Liver (tissue), 9 donors: ENCODE results near the gene NAE1. TPM values are rescaled to one million over a fixed set of nuclear protein-coding genes. Genes with fewer than 3 reads are reported as not detected.

ENCODE experiments used
- DNase-seq: peaks from one replicate; pipeline ENCODE4 v3.0.0-alpha.2; 2017; ENCODE audit warnings: low spot score
- H3K27ac ChIP-seq, 2 donors: one replicate each; pipeline ENCODE4 v1.7.0; 2013; ENCODE audit warnings: inconsistent platforms in 2 of 2, low read length in 2 of 2, control low read depth in 1 of 2, low read depth in 1 of 2, mild to moderate bottlenecking in 1 of 2
- H3K27me3 ChIP-seq, 4 donors: one replicate each; pipeline versions ENCODE4 v1.6.1 to v1.7.0; 2013; ENCODE audit warnings: low read length in 3 of 4, inconsistent platforms in 1 of 4, mild to moderate bottlenecking in 1 of 4, moderate library complexity in 1 of 4; ENCODE audit not compliant: control insufficient read depth in 4 of 4, insufficient read depth in 4 of 4
- H3K36me3 ChIP-seq, 4 donors: one replicate each; pipeline versions ENCODE4 v1.6.1 to v1.7.0; 2013; ENCODE audit warnings: low read length in 3 of 4, mild to moderate bottlenecking in 3 of 4, low read depth in 1 of 4, moderate library complexity in 1 of 4; ENCODE audit not compliant: control insufficient read depth in 4 of 4, insufficient read depth in 3 of 4
- H3K4me1 ChIP-seq, 4 donors: one replicate each; pipeline versions ENCODE4 v1.6.1 to v1.7.0; 2013; ENCODE audit warnings: low read length in 3 of 4, mild to moderate bottlenecking in 3 of 4, moderate library complexity in 1 of 4; ENCODE audit not compliant: control insufficient read depth in 4 of 4, insufficient read depth in 4 of 4
- H3K4me3 ChIP-seq, 3 donors: one replicate each; pipeline versions ENCODE4 v1.6.1 to v1.7.0; 2013; ENCODE audit warnings: low read length in 3 of 3, control low read depth in 1 of 3, low read depth in 1 of 3, mild to moderate bottlenecking in 1 of 3
- H3K9ac ChIP-seq, 2 donors: one replicate each; pipeline ENCODE4 v1.7.0; 2013; ENCODE audit warnings: low read length in 2 of 2, mild to moderate bottlenecking in 2 of 2, moderate library complexity in 2 of 2, control low read depth in 1 of 2, low read depth in 1 of 2
- H3K9me3 ChIP-seq, 4 donors: one replicate each; pipeline versions ENCODE4 v1.6.1 to v1.7.0; 2013; ENCODE audit warnings: low read length in 3 of 4; ENCODE audit not compliant: control insufficient read depth in 4 of 4
- CTCF ChIP-seq: fragments of 150-350 bp; IDR thresholded peaks from 2 replicates; pipeline ENCODE4 v1.5.1; 2017; ENCODE audit warnings: improper control_type of control experiment, low read depth, low read length; ENCODE audit not compliant: missing input control
- EGR1 ChIP-seq, 2 donors: IDR thresholded peaks; 2 replicates each; pipeline ENCODE4 v1.6.1; 2016 to 2018; ENCODE audit warnings: antibody characterized with exemption in 2 of 2, low read depth in 2 of 2
- FOXA1 ChIP-seq: IDR thresholded peaks from 2 replicates; pipeline ENCODE4 v1.6.1; 2016; ENCODE audit warnings: antibody characterized with exemption
- FOXA2 ChIP-seq: IDR thresholded peaks from 2 replicates; pipeline ENCODE4 v1.6.1; 2016; ENCODE audit warnings: antibody characterized with exemption
- GABPA ChIP-seq, 2 donors: IDR thresholded peaks in 1 of 2; conservative IDR thresholded peaks in 1 of 2; 2 replicates each; pipeline ENCODE4 v1.6.1; 2016; ENCODE audit warnings: antibody characterized with exemption in 2 of 2, mild to moderate bottlenecking in 1 of 2, moderate library complexity in 1 of 2
- HNF4G ChIP-seq: IDR thresholded peaks from 2 replicates; pipeline ENCODE4 v1.6.1; 2016; ENCODE audit warnings: antibody characterized with exemption
- JUND ChIP-seq, 2 donors: IDR thresholded peaks; 2 replicates each; pipeline ENCODE4 v1.6.1; 2016; ENCODE audit warnings: antibody characterized with exemption in 2 of 2
- MAX ChIP-seq: IDR thresholded peaks from 2 replicates; pipeline ENCODE4 v1.6.1; 2016; ENCODE audit warnings: antibody characterized with exemption
- NR2F2 ChIP-seq: IDR thresholded peaks from 2 replicates; pipeline ENCODE4 v1.6.1; 2016; ENCODE audit warnings: antibody characterized with exemption
- RAD21 ChIP-seq, 2 donors: IDR thresholded peaks; 2 replicates each; pipeline ENCODE4 v1.6.1; 2016; ENCODE audit warnings: antibody characterized with exemption in 2 of 2, mild to moderate bottlenecking in 2 of 2
- SP1 ChIP-seq: IDR thresholded peaks from 2 replicates; pipeline ENCODE4 v1.6.1; 2018; ENCODE audit warnings: antibody characterized with exemption, mild to moderate bottlenecking
- TAF1 ChIP-seq: conservative IDR thresholded peaks from 2 replicates; pipeline ENCODE4 v1.6.1; 2016; ENCODE audit warnings: antibody characterized with exemption, mild to moderate bottlenecking
- YY1 ChIP-seq: IDR thresholded peaks from 2 replicates; pipeline ENCODE4 v1.6.1; 2016; ENCODE audit warnings: antibody characterized with exemption, mild to moderate bottlenecking
- WGBS: extraction: QIAGEN DNeasy Blood & Tissue Kit; methylation state at CpG from one replicate; pipeline ENCODE4 v1.1.7; 2013; 5-methylcytosine and 5-hydroxymethylcytosine counted together
- polyA plus RNA-seq, 2 donors: library from polyadenylated mRNA; stranded (reverse) in 1 of 2; unstranded in 1 of 2; fragments of 200-250 nt in 1 of 2; fragments of >200 nt in 1 of 2; fragmentation: Nextera tagmentation in 1 of 2; extraction: Ambion mirVana in 1 of 2; gene quantifications; one replicate each; pipeline versions ENCODE4 v1.2.1 to v1.2.3, GENCODE V29; 2013 to 2015
- total RNA-seq, 2 donors: library from RNA; depleted of rRNA; stranded (reverse); fragments of >200 nt; gene quantifications; one replicate each; pipeline ENCODE4 v1.2.3, GENCODE V29; 2014
- TF ChIP-seq, protein P1 (sequence below): IDR thresholded peaks from 2 replicates; pipeline ENCODE4 v1.6.1; 2016; ENCODE audit warnings: antibody characterized with exemption, mild to moderate bottlenecking
- TF ChIP-seq, protein P2 (sequence below): IDR thresholded peaks from 2 replicates; pipeline ENCODE4 v1.6.1; 2016; ENCODE audit warnings: antibody characterized with exemption
- donor health status: healthy.
- donor health status: healthy.
- donor health status: healthy.
- donor health status: healthy.
- donor health status: healthy.

NAE1 gene
- total and polyA plus RNA-seq, 4 donors = 12.3 to 26.4 (median 23.9) TPM

DNA sequence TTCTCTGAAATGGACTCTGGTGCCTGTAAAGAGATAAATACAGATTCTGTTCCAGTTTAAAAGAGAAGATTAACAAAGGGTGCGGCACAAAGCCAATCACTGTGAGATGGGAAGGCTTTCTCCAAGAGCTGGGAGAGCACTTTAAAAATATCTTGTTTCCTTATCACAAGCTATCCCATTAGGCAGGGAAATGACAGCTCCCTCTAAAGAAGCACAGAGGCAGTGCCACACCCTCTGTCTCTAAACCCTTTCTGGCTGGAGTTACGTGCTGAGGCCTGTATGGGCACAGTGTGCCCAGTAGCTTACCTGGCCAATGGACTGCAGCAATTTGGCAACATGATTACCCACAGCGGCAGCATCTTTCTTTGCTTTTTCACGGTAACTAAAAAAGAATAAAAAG lies 20.4 kb downstream of the NAE1 start:
- WGBS = 96% methylated on average over 4 of the region's 4 CpGs
- DNase-seq = no peak
- TF ChIP-seq NR2F2 = no peak
- no peaks in the 10 kb centered on the region for H3K4me1 ChIP-seq
- no peak overlapping the region for H3K4me3 ChIP-seq
- H3K27me3 ChIP-seq = no peaks in the 10 kb centered on the region
- peaks cover 0 to 51% (median 37%) of the 10 kb centered on the region in 4 donors for H3K36me3 ChIP-seq
- H3K9me3 ChIP-seq = no peaks in the 10 kb centered on the region
- no peak overlapping the region for H3K9ac ChIP-seq
- no peak overlapping the region for H3K27ac ChIP-seq

DNA sequence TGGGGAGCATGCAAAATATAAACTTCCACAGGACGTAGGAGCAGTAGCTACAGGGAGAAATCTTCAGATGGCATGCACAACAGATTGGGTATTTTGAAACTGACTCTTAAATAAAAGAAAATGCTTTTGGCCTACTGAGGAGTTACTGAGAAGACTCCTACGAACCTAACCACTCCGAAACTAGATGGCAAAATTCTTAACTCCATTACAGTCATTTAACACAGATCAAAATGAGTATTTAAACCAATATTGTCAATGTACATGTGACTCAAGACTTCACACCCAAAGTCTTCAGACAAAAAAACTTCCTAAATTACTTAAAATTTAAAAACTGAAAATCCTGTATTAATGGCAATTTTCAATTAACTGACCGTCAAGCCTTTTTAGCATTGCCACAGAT lies 21.0 kb downstream of the NAE1 start:
- TF ChIP-seq RAD21 (IDR thresholded peaks at IDR 0.05) = no peak
- no peak for TF ChIP-seq FOXA1
- no peak for TF ChIP-seq FOXA2
- no peak for TF ChIP-seq SP1
- Histone ChIP-seq H3K9ac (no peak overlapping the region), H3K27ac (no peak overlapping the region), H3K4me3 (no peak overlapping the region), H3K4me1 (no peaks in the 10 kb centered on the region), H3K27me3 (no peaks in the 10 kb centered on the region), H3K9me3 (no peaks in the 10 kb centered on the region), H3K36me3 (peaks cover under 1 to 57% (median 41%) of the 10 kb centered on the region in 4 donors)
- 96% methylated on average over 4 of the region's 4 CpGs for WGBS
- DNase-seq = no peak

DNA sequence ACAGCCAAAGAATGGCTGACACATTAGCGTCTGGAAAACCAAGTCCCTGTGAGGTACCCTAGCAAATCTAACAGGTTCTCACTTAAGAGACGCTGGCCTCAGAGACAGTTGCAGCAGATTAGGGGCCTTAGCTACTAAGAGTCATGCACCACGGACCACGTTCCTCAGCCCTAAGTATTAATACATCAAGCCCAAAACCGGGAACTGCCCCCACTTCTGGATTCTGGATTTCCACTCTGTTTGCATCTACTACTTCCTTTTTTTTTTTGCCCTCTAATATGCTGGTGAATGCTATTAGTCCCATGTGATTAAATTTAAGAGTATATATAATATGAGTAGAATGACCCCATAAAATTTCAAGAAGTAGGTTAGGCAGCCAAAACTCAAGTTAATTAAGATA lies 28.6 kb downstream of the NAE1 start:
- Histone ChIP-seq H3K36me3 (peaks cover 3 to 40% (median 24%) of the 10 kb centered on the region in 4 donors), H3K4me3 (no peak overlapping the region), H3K9ac (no peak overlapping the region), H3K27me3 (no peaks in the 10 kb centered on the region), H3K27ac (no peak overlapping the region), H3K4me1 (no peaks in the 10 kb centered on the region), H3K9me3 (no peaks in the 10 kb centered on the region)
- DNase-seq = no peak
- TF ChIP-seq RAD21 (IDR thresholded peaks at IDR 0.05) (no peak), HNF4G (no peak), GABPA (IDR thresholded peaks at IDR 0.05 in 1 of 2, conservative IDR thresholded peaks at IDR 0.05 in 1 of 2) (no peak), MAX (no peak), FOXA2 (no peak), TAF1 (no peak), EGR1 (IDR thresholded peaks at IDR 0.05; ENCODE audit: low read depth in 2 of 2) (no peak), NR2F2 (no peak), YY1 (no peak), JUND (IDR thresholded peaks at IDR 0.05) (no peak), CTCF (no peak)
- TF ChIP-seq, protein P1, sequence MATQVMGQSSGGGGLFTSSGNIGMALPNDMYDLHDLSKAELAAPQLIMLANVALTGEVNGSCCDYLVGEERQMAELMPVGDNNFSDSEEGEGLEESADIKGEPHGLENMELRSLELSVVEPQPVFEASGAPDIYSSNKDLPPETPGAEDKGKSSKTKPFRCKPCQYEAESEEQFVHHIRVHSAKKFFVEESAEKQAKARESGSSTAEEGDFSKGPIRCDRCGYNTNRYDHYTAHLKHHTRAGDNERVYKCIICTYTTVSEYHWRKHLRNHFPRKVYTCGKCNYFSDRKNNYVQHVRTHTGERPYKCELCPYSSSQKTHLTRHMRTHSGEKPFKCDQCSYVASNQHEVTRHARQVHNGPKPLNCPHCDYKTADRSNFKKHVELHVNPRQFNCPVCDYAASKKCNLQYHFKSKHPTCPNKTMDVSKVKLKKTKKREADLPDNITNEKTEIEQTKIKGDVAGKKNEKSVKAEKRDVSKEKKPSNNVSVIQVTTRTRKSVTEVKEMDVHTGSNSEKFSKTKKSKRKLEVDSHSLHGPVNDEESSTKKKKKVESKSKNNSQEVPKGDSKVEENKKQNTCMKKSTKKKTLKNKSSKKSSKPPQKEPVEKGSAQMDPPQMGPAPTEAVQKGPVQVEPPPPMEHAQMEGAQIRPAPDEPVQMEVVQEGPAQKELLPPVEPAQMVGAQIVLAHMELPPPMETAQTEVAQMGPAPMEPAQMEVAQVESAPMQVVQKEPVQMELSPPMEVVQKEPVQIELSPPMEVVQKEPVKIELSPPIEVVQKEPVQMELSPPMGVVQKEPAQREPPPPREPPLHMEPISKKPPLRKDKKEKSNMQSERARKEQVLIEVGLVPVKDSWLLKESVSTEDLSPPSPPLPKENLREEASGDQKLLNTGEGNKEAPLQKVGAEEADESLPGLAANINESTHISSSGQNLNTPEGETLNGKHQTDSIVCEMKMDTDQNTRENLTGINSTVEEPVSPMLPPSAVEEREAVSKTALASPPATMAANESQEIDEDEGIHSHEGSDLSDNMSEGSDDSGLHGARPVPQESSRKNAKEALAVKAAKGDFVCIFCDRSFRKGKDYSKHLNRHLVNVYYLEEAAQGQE = no peak
- TF ChIP-seq, protein P2, sequence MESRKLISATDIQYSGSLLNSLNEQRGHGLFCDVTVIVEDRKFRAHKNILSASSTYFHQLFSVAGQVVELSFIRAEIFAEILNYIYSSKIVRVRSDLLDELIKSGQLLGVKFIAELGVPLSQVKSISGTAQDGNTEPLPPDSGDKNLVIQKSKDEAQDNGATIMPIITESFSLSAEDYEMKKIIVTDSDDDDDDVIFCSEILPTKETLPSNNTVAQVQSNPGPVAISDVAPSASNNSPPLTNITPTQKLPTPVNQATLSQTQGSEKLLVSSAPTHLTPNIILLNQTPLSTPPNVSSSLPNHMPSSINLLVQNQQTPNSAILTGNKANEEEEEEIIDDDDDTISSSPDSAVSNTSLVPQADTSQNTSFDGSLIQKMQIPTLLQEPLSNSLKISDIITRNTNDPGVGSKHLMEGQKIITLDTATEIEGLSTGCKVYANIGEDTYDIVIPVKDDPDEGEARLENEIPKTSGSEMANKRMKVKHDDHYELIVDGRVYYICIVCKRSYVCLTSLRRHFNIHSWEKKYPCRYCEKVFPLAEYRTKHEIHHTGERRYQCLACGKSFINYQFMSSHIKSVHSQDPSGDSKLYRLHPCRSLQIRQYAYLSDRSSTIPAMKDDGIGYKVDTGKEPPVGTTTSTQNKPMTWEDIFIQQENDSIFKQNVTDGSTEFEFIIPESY = no peak
- 90% methylated on average over 5 of the region's 5 CpGs for WGBS
